ENCODE data around the gene ZNF541. TPM values are rescaled to one million over a fixed set of nuclear protein-coding genes. Genes with fewer than 3 reads are reported as not detected.

ZNF541 gene
- total and polyA plus RNA-seq, 7 donors: 0.06 to 0.73 (median 0.25) TPM

DNA sequence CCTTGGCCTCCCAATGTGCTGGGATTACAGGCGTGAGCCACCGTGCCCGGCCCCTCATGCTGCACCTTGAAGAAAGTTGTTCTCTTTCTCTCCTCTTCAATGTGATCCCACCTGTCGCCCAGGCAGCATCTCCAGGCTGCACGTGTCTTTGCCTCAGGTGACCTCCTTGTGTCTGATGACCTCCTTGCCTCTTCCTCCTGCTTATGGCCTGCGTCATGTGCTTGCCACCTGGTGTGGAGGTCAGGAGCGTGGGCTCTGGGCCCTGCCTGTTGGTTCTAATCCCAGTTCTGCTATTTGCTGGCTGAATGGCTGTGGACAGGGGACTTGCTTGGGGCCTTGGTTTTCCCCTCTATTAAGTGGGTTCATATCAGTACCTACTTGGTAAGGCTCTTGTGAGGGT, 42.3 kb upstream of the ZNF541 start:
- no peak overlapping the region for H3K27ac ChIP-seq
- intact Hi-C loops (cut with DNase I): loop anchor here in 1 of 2 donors (5.0 kb wide), 1 partner anchor 47 kb away; no protein-coding TSS in a partner anchor
- 57 to 78% (median 70%) methylated on average over 7 of the region's 7 CpGs for WGBS, 3 donors

DNA sequence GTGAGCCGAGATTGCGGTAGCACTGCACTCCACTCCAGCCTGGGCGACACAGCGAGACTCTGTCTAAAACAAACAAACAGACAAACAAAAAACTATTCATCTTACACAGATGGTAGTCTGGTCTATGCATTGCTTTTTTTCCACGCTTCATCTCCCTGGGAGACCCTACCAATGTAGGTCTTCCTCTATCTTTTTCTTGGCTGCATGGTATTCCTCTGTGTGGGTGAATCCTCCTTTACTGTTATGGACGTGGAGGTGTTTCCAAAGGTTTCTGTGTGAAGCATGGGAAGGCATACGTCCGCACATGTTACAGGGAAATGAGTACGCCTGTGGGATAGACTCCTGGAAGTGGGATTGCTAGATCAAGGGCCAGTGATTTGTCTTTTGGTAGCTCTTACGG, 41.6 kb upstream of the ZNF541 start:
- no peaks in the 10 kb centered on the region for H3K36me3 ChIP-seq (ENCODE audit: insufficient read depth in 1 of 2, low read depth in 1 of 2)
- H3K9me3 ChIP-seq: no peaks in the 10 kb centered on the region
- no peaks in the 10 kb centered on the region for H3K27me3 ChIP-seq (ENCODE audit: insufficient read depth in 3 of 3, low read length in 2 of 3)
- no peak overlapping the region for H3K4me3 ChIP-seq
- intact Hi-C loops (cut with DNase I): no loop called here
- H3K4me1 ChIP-seq: peaks cover 52% of the 10 kb centered on the region
- ATAC-seq (no peak), DNase-seq (no peak)
- no peak overlapping the region for H3K27ac ChIP-seq
- TF ChIP-seq, protein P1, sequence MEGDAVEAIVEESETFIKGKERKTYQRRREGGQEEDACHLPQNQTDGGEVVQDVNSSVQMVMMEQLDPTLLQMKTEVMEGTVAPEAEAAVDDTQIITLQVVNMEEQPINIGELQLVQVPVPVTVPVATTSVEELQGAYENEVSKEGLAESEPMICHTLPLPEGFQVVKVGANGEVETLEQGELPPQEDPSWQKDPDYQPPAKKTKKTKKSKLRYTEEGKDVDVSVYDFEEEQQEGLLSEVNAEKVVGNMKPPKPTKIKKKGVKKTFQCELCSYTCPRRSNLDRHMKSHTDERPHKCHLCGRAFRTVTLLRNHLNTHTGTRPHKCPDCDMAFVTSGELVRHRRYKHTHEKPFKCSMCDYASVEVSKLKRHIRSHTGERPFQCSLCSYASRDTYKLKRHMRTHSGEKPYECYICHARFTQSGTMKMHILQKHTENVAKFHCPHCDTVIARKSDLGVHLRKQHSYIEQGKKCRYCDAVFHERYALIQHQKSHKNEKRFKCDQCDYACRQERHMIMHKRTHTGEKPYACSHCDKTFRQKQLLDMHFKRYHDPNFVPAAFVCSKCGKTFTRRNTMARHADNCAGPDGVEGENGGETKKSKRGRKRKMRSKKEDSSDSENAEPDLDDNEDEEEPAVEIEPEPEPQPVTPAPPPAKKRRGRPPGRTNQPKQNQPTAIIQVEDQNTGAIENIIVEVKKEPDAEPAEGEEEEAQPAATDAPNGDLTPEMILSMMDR (IDR thresholded peaks at IDR 0.05): no peak
- 96 to 97% (median 97%) methylated on average over 10 of the region's 10 CpGs for WGBS, 3 donors

More for the DNA sequence above, 42.3 kb upstream of the ZNF541 start:
- TF ChIP-seq, protein P1 (IDR thresholded peaks at IDR 0.05): no peak
- Histone ChIP-seq H3K4me1 (peaks cover 55% of the 10 kb centered on the region), H3K27me3 (ENCODE audit: insufficient read depth in 3 of 3, low read length in 2 of 3) (no peaks in the 10 kb centered on the region), H3K4me3 (no peak overlapping the region), H3K36me3 (ENCODE audit: insufficient read depth in 1 of 2, low read depth in 1 of 2) (no peaks in the 10 kb centered on the region), H3K9me3 (no peaks in the 10 kb centered on the region)
- DNase-seq (no peak), ATAC-seq (no peak)

GRCh38 chr19:47614021-47614295, 41.0 kb upstream of the ZNF541 start:
- Histone ChIP-seq H3K4me1 (peaks cover 46% of the 10 kb centered on the region), H3K27ac (peak overlapping the region; percentile 42), H3K36me3 (ENCODE audit: insufficient read depth in 1 of 2, low read depth in 1 of 2) (no peaks in the 10 kb centered on the region), H3K4me3 (no peak overlapping the region), H3K27me3 (ENCODE audit: insufficient read depth in 3 of 3, low read length in 2 of 3) (no peaks in the 10 kb centered on the region), H3K9me3 (no peaks in the 10 kb centered on the region)
- TF ChIP-seq, protein P1 (IDR thresholded peaks at IDR 0.05): no peak
- ATAC-seq: no peak
- intact Hi-C loops (cut with DNase I): no loop called here
- 43 to 52% (median 44%) methylated on average over 3 of the region's 3 CpGs for WGBS, 3 donors
- no peak for DNase-seq

DNA sequence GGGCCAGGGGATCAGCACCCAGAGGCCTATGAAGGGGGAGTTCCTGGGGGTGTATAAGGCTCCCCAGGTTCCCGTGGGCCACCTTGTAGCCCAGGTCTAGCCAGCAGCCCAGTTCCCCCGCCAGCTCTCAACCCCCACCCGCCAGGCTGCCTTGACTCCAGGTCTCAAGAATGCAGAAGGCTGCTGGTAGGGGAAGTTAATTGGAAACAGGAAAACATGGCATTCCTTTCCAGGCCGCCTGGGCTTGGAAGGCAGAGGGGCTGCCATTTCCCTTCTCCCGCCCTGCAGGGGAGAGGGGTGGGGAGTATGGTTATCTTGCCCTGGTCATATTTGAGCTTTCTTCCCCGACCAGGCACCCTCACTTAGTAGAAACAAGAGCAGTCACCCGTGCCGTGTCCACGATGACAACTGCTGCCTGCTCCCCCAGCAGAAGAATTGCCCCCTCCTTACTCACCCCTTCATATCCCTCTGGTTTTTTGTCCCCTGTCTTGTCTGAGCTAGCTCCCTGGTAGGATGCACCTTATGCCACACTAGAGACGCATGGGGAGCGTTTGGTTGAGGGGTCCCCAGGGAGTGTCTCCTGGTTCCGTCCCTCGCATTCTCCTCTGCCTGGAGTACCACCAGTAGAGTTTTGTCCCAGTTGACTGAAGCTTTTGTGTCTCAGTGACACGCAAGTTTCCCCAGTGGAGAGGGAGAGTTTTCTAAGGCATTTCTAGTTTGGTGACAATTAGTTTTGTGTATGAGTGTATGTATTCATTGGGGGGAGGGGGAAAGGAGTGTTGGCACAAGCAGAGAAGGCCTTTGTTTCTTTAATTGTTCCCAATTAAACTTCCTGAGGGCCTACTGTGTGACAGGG, 40.4 kb upstream of the ZNF541 start:
- H3K27ac ChIP-seq: peak overlapping the region; percentile 42
- H3K27me3 ChIP-seq (ENCODE audit: insufficient read depth in 3 of 3, low read length in 2 of 3): no peaks in the 10 kb centered on the region
- no peak for DNase-seq
- H3K9me3 ChIP-seq: no peaks in the 10 kb centered on the region
- H3K4me1 ChIP-seq: peaks cover 42% of the 10 kb centered on the region
- H3K36me3 ChIP-seq (ENCODE audit: insufficient read depth in 1 of 2, low read depth in 1 of 2): no peaks in the 10 kb centered on the region
- TF ChIP-seq, protein P1 (IDR thresholded peaks at IDR 0.05): no peak
- no peak for ATAC-seq
- intact Hi-C loops (cut with DNase I): no loop called here
- WGBS, 3 donors: 42 to 52% (median 52%) methylated on average over 14 of the region's 14 CpGs
- H3K4me3 ChIP-seq: no peak overlapping the region

DNA sequence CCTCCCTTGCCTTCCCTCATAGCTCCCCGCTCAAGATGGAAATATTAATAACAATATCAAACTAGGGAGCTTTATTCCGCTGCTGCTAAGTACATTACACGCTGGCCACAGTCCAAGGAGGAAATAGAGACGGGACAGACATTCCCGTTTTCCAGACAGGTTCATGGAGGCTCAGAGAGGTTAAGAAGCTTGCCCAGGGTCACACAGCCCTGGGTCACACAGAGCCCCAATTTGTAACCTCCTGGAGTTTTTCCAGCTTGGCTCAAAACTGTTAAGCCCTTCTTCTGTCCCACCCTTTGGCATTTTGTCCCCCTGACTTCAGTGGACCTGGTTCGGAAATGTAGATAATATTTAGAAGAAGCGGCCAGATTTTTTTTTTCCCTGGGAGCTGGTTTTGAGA, 38.0 kb upstream of the ZNF541 start:
- intact Hi-C loops (cut with DNase I): no loop called here
- peak overlapping the region; percentile 100 for H3K4me3 ChIP-seq

More for the DNA sequence above, 38.0 kb upstream of the ZNF541 start:
- DNase-seq: no peak
- Histone ChIP-seq H3K36me3 (ENCODE audit: insufficient read depth in 1 of 2, low read depth in 1 of 2) (no peaks in the 10 kb centered on the region), H3K27ac (peak overlapping the region; percentile 100), H3K27me3 (ENCODE audit: insufficient read depth in 3 of 3, low read length in 2 of 3) (no peaks in the 10 kb centered on the region), H3K4me1 (peaks cover 36% of the 10 kb centered on the region), H3K9me3 (no peaks in the 10 kb centered on the region)
- no peak for ATAC-seq
- WGBS, 3 donors: 39 to 47% (median 41%) methylated on average over 7 of the region's 7 CpGs
- TF ChIP-seq, protein P1 (IDR thresholded peaks at IDR 0.05): no peak

Measured in psoas muscle (tissue), 8 donors.